Fibroblast of mammary gland (primary cell): ENCODE measurements around the gene GALNT18.

Experiments
- DNase-seq: peaks from one replicate; pipeline ENCODE4 v3.0.0-alpha.2; 2010; ENCODE audit warnings: low read depth
- H3K4me3 ChIP-seq: 2 replicates; pipeline ENCODE4 v1.5.1; 2011; ENCODE audit warnings: low read depth, mild to moderate bottlenecking, low read length, moderate library complexity; ENCODE audit not compliant: control insufficient read depth
- TF ChIP-seq, protein P1 (sequence below): conservative IDR thresholded peaks from 2 replicates; pipeline ENCODE4 v1.5.1; 2011; ENCODE audit warnings: low read depth, low read length, inconsistent platforms; ENCODE audit not compliant: control insufficient read depth, insufficient read depth

Gene GALNT18

GRCh38 chr11:11538277-11538960 is 83.4 kb downstream of the GALNT18 start:
- no peak overlapping the region for H3K4me3 ChIP-seq
- TF ChIP-seq, protein P1, sequence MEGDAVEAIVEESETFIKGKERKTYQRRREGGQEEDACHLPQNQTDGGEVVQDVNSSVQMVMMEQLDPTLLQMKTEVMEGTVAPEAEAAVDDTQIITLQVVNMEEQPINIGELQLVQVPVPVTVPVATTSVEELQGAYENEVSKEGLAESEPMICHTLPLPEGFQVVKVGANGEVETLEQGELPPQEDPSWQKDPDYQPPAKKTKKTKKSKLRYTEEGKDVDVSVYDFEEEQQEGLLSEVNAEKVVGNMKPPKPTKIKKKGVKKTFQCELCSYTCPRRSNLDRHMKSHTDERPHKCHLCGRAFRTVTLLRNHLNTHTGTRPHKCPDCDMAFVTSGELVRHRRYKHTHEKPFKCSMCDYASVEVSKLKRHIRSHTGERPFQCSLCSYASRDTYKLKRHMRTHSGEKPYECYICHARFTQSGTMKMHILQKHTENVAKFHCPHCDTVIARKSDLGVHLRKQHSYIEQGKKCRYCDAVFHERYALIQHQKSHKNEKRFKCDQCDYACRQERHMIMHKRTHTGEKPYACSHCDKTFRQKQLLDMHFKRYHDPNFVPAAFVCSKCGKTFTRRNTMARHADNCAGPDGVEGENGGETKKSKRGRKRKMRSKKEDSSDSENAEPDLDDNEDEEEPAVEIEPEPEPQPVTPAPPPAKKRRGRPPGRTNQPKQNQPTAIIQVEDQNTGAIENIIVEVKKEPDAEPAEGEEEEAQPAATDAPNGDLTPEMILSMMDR = no peak
- DNase-seq = no peak

- TF ChIP-seq, protein P1 = no peak
- no peak for DNase-seq
Observed at GRCh38 chr11:11537871-11538270, 83.9 kb downstream of the GALNT18 start.

DNA sequence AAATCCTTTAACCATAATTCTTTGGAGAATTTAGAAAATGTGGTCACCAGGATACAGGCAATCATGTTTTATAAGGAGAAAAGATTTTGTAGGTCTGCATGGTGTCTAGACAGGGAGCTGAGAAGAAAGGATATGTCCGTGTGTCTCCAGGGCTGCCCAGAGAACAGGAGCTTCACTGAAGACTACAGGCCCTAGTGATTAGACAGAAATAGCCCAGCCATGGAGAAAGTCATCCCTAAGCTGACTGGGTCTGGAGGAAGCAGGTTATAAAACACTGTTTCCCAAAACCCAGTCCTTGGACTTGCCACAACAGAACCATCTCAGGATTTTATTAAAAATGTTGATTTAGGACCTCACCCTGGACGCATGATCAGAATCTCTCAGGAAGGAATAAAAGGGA is 84.4 kb downstream of the GALNT18 start:
- no peak for DNase-seq
- no peak overlapping the region for H3K4me3 ChIP-seq
- TF ChIP-seq, protein P1 = no peak

More at GRCh38 chr11:11537871-11538270, 83.9 kb downstream of the GALNT18 start:
- no peak overlapping the region for H3K4me3 ChIP-seq

DNA sequence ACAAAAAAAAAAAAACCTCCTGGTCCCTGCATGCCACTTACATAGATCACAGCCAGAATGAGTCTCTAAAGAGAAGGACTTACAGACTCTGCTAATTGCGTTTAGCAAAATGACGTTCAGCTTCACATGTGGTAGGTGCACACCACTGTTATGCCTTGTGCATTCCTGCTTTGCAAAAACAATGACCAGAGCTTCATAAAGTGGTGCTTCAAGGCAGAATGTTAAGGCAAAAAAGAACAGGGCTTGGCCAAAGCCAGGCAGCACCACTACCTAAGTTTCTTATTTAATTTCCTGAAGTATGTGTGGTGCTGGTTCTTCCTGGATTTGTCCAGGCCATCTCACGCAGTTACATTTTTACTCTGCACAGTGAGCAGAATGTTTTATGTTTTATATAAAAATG is 85.2 kb downstream of the GALNT18 start:
- TF ChIP-seq, protein P1 = no peak
- no peak for DNase-seq
- H3K4me3 ChIP-seq = no peak overlapping the region

DNA sequence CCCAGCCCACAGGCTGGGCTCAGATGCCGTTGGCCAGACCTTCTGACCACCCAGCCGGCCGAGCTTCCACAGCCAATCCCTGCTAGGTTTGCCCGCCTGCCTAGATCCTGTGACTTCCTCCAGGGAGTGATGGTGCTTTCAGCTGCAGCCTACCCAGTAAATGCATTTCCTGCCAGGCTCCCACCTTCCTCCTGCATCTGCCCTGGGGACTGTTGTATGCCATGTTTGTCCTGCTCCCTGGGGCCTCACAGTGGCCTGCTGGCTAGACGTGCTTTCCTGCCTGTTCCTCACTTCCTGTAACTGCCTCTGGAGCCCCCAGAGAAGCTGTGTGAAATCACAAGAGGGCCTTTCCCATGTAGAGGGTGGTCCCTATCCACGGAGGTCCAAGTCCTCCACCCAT is 86.2 kb downstream of the GALNT18 start:
- TF ChIP-seq, protein P1 = no peak
- H3K4me3 ChIP-seq = no peak overlapping the region
- DNase-seq = no peak

- H3K4me3 ChIP-seq = no peak overlapping the region
- TF ChIP-seq, protein P1 = no peak
- peak; percentile 4 for DNase-seq
Observed at GRCh38 chr11:11534981-11535380, 86.8 kb downstream of the GALNT18 start.

- DNase-seq = no peak
- TF ChIP-seq, protein P1 = no peak
- no peak overlapping the region for H3K4me3 ChIP-seq
Observed at GRCh38 chr11:11533751-11534150, 88.1 kb downstream of the GALNT18 start.
